A673 (cell line): ENCODE data around the gene SNX18. TPM values are rescaled to one million over a fixed set of nuclear protein-coding genes. Genes with fewer than 3 reads are reported as not detected.

Experiments
- BruUV-seq: library from RNA; stranded (reverse); fragments of 400-500 nt; replicated peaks from 2 replicates; lab custom pipeline; 2021; lab: Mats Ljungman, UMichigan
- CTCF ChIA-PET: fragments of 300-600 bp; sonication (Branson Sonifier 250); formaldehyde crosslinking; loops from one replicate; lab custom pipeline; 2022; ENCODE audit warnings: antibody characterized with exemption; lab: Charles Lee
- POLR2A ChIA-PET: fragments of 300-600 bp; sonication (Branson Sonifier 250); formaldehyde crosslinking; loops from one replicate; lab custom pipeline; 2022; ENCODE audit warnings: antibody characterized with exemption; ENCODE audit not compliant: low non-redundant PET; lab: Charles Lee
- DNase-seq: peaks from one replicate; pipeline ENCODE4 v3.0.0-alpha.2; 2015; ENCODE audit warnings: low spot score
- H3K27ac ChIP-seq: fragments of 200-600 bp; sonication (generic); 2 replicates; pipeline ENCODE4 v1.5.1; 2016; ENCODE audit warnings: mixed run types, low read depth, mild to moderate bottlenecking, mixed read lengths, antibody characterized with exemption, low read length; ENCODE audit not compliant: poor library complexity, severe bottlenecking
- H3K27me3 ChIP-seq: fragments of 200-600 bp; sonication (generic); replicated peaks from 2 replicates; pipeline ENCODE4 v1.6.1; 2017; ENCODE audit warnings: mixed run types, low read depth, mild to moderate bottlenecking, mixed read lengths, antibody characterized with exemption, low read length; ENCODE audit not compliant: insufficient read depth, poor library complexity
- H3K36me3 ChIP-seq: fragments of 200-600 bp; sonication (generic); 2 replicates; pipeline ENCODE4 v1.6.1; 2016; ENCODE audit warnings: mixed run types, mild to moderate bottlenecking, mixed read lengths, antibody characterized with exemption, low read length; ENCODE audit not compliant: insufficient read depth, poor library complexity, severe bottlenecking
- H3K4me1 ChIP-seq: fragments of 200-600 bp; sonication (generic); 2 replicates; pipeline ENCODE4 v1.6.1; 2017; ENCODE audit warnings: mixed run types, mild to moderate bottlenecking, mixed read lengths, antibody characterized with exemption, low read length; ENCODE audit not compliant: insufficient read depth, poor library complexity, severe bottlenecking
- H3K4me3 ChIP-seq: fragments of 200-600 bp; sonication (generic); 2 replicates; pipeline ENCODE4 v1.5.1; 2016; ENCODE audit warnings: low read depth, mixed run types, mild to moderate bottlenecking, mixed read lengths, low read length; ENCODE audit not compliant: poor library complexity, severe bottlenecking
- H3K9me3 ChIP-seq: fragments of 200-600 bp; sonication (generic); 2 replicates; pipeline ENCODE4 v1.6.1; 2016; ENCODE audit warnings: mixed run types, low read depth, mild to moderate bottlenecking, mixed read lengths, antibody characterized with exemption, low read length; ENCODE audit not compliant: poor library complexity, severe bottlenecking
- CTCF ChIP-seq: fragments of 300-800, 200-600 bp; sonication (generic); conservative IDR thresholded peaks from 2 replicates; pipeline ENCODE4 v1.5.1; 2017; ENCODE audit warnings: low read depth, mild to moderate bottlenecking, antibody characterized with exemption, low read length, moderate library complexity, mixed read lengths
- EZH2 ChIP-seq: fragments of 200-600 bp; sonication (generic); IDR thresholded peaks from 2 replicates; pipeline ENCODE4 v1.6.1; 2017; ENCODE audit warnings: borderline replicate concordance, low read depth, mild to moderate bottlenecking, mixed read lengths, antibody characterized with exemption, low read length; ENCODE audit not compliant: poor library complexity, severe bottlenecking
- intact Hi-C: fragments of 100-400 bp; cut with micrococcal nuclease; formaldehyde crosslinking; loops from one replicate; pipeline ENCODE4 v1.10.0; 2022; ENCODE audit not compliant: unreplicated experiment
- total RNA-seq: library from RNA; stranded (reverse); gene quantifications from 2 replicates; pipeline ENCODE4 v1.2.3, GENCODE V29; 2021

SNX18 gene
- total RNA-seq, 1 experiment from 2014 or later = 140 TPM

GRCh38 chr5:54563083-54563761 lies 45.7 kb downstream of the SNX18 start:
- no TSS peak for BruUV-seq
- CTCF ChIA-PET = no interaction called here
- intact Hi-C loops = no loop called here

GRCh38 chr5:54567996-54568395 lies 50.4 kb downstream of the SNX18 start:
- Histone ChIP-seq H3K4me1 (no peaks in the 10 kb centered on the region), H3K27ac (no peak overlapping the region), H3K27me3 (no peaks in the 10 kb centered on the region), H3K4me3 (no peak overlapping the region), H3K9me3 (no peaks in the 10 kb centered on the region), H3K36me3 (no peaks in the 10 kb centered on the region)
- no peak for TF ChIP-seq CTCF
- no peak for TF ChIP-seq EZH2
- intact Hi-C loops = no loop called here
- no peak for DNase-seq
- ChIA-PET CTCF (no interaction called here), POLR2A (no interaction called here)
- no TSS peak for BruUV-seq

More at GRCh38 chr5:54563083-54563761, 45.7 kb downstream of the SNX18 start:
- DNase-seq = no peak
- POLR2A ChIA-PET = no interaction called here
- Histone ChIP-seq H3K27me3 (no peaks in the 10 kb centered on the region), H3K4me3 (no peak overlapping the region), H3K27ac (no peak overlapping the region), H3K4me1 (peaks cover 5% of the 10 kb centered on the region), H3K9me3 (no peaks in the 10 kb centered on the region), H3K36me3 (no peaks in the 10 kb centered on the region)
- TF ChIP-seq EZH2 = no peak
- TF ChIP-seq CTCF = no peak

- H3K27me3 ChIP-seq = no peaks in the 10 kb centered on the region
- H3K9me3 ChIP-seq = no peaks in the 10 kb centered on the region
- no peak overlapping the region for H3K4me3 ChIP-seq
- BruUV-seq = no TSS peak
- POLR2A ChIA-PET = no interaction called here
- TF ChIP-seq CTCF (no peak), EZH2 (no peak)
- intact Hi-C loops = no loop called here
- no peaks in the 10 kb centered on the region for H3K36me3 ChIP-seq
- H3K27ac ChIP-seq = no peak overlapping the region
- DNase-seq = no peak
- CTCF ChIA-PET = no interaction called here
- no peaks in the 10 kb centered on the region for H3K4me1 ChIP-seq
These were observed 53.4 kb downstream of the SNX18 start for GRCh38 chr5:54570916-54571315.
